Upper lobe of left lung (tissue), 4 donors: Measurements from ENCODE around the gene EHD2.

ENCODE experiments used
- POLR2A ChIP-seq, 4 donors: fragments of 450-650 bp; IDR thresholded peaks; one replicate each; pipeline ENCODE4 v1.5.1; 2016 to 2017; ENCODE audit warnings: antibody characterized with exemption in 4 of 4, mild to moderate bottlenecking in 2 of 4
- TF ChIP-seq, protein P1 (sequence below), 6 experiments: fragments of 450-650 bp in 4 of 6; fragments of 200-600 bp in 2 of 6; sonication (generic) in 2 of 6; IDR thresholded peaks; one replicate each; pipeline ENCODE4 v1.5.1; 2016 to 2019; ENCODE audit warnings: antibody characterized with exemption in 6 of 6

DNA sequence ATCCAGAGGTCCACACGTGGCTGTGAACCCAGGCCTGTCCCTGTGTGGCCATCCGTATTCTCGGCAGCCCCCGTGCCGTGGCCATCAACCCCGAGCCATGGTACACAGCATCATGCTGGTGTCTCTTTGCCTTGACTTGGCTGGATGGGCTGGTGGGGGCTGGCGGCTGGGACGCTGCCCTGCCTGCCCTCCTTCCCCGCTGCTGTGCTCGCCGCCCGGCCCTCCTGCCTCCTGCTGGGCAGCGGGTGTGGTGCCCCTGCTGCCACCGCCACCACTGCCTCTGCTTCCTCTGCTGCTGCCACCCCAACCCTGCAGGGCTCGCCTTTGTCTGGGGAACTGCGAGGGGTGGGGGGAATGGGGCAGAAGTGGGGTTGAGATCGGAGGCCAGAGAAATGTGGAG, 19.7 kb upstream of the EHD2 start:
- TF ChIP-seq, protein P1, sequence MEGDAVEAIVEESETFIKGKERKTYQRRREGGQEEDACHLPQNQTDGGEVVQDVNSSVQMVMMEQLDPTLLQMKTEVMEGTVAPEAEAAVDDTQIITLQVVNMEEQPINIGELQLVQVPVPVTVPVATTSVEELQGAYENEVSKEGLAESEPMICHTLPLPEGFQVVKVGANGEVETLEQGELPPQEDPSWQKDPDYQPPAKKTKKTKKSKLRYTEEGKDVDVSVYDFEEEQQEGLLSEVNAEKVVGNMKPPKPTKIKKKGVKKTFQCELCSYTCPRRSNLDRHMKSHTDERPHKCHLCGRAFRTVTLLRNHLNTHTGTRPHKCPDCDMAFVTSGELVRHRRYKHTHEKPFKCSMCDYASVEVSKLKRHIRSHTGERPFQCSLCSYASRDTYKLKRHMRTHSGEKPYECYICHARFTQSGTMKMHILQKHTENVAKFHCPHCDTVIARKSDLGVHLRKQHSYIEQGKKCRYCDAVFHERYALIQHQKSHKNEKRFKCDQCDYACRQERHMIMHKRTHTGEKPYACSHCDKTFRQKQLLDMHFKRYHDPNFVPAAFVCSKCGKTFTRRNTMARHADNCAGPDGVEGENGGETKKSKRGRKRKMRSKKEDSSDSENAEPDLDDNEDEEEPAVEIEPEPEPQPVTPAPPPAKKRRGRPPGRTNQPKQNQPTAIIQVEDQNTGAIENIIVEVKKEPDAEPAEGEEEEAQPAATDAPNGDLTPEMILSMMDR (IDR thresholded peaks at IDR 0.05) = no peak
- TF ChIP-seq POLR2A (IDR thresholded peaks at IDR 0.05) = no peak
